ENCODE data around the gene PPP4R3A.
A peak's percentile ranks its signal among the peaks of the same experiment; 100 is the strongest.
"Not testable (repeated sequence)": the region's sequence is repeated elsewhere in the genome, so short reads cannot be mapped to it uniquely, and the experiment has no call there.

Gene PPP4R3A

GRCh38 chr14:91510171-91511042 is at the start of gene PPP4R3A:
Gene PPP4R3A (minus strand): TSS chr14:91510310. CDS start chr14:91509647, 663 bp downstream.
- peak; percentile 84 for DNase-seq (ENCODE audit: low read depth)

GRCh38 chr14:91555531-91555930 is 45.4 kb upstream of the PPP4R3A start:
- DNase-seq (ENCODE audit: low read depth) = no peak

DNA sequence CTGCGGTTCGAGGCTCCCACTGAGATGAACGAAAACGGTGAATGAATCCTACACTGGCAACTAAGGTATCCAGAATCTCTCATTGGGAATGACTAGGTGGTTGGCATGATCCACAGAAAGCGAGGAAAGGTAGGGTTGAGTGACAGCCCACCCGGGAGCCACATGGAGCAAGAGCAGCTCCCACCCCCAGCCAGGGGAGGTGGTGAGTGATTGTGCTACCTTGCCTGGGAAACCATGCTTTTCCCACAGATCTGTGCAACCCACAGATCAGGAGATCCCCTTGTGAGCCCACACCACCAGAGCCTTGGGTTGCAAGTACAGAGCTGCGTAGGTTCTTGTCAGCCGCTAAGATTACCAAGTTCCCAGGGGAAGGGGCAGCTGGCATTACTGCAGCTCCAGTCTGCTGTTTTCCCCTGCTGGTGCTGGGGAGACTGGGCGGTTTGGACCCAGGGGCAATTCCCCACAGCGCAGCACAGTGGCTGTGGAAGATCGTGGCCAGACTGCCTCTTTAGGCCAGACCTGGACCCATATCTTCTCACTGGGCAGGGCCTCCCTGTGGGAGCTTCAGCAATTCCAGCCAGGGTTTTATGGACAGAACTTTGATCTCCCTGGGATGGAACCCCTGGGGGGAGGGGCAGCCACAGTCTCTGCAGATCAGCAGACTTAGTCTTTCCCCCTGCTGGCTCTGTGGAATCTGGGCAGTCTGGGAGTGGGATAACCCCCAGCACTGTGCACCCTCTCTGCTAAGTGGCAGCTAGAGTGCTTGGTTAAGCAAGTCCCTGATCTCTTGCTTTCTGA is 44.6 kb upstream of the PPP4R3A start:
- no peak for DNase-seq (ENCODE audit: low read depth)

DNA sequence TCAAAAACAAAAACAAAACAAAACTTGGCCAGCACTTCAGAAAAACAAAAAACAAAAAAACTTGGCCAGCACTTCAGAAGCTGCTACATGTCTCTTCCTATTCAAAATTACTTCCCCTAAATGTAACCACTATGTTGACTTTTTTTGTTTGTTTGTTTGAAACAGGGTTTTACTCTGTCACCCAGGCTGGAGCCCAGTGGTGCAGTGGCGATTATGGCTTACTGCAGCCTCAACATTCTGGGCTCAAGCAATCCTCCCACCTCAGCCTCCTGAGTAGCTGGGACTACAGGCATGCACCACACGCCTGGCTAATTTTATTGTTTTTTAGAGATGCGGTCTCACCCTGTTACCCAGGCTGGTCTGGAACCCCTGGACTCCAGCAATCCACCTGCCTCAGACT is 38.0 kb upstream of the PPP4R3A start:
- DNase-seq (ENCODE audit: low read depth) = no peak

GRCh38 chr14:91545946-91546716 is 36.0 kb upstream of the PPP4R3A start:
- no peak for DNase-seq (ENCODE audit: low read depth)

DNA sequence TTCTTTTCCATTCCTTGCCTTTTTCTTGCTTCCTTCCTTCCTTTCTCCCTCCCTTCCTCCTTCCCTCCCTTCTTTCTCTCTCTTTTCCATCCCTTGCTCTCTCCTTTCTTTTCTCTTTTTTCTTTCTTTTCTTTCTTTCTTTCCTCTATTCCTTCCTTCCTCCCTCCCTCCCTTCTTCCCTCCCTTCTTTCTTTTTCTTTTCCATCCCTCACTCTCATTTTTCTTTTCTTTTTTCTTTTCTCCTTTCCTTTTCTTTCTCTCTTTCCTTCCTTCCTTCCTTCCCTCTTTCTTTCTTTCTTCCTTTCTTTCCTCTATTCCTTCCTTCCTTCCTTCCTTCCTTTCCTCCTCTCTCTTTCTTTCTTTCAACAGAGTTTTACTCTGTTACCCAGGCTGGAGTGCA is 35.1 kb upstream of the PPP4R3A start:
- no peak for DNase-seq (ENCODE audit: low read depth)

DNA sequence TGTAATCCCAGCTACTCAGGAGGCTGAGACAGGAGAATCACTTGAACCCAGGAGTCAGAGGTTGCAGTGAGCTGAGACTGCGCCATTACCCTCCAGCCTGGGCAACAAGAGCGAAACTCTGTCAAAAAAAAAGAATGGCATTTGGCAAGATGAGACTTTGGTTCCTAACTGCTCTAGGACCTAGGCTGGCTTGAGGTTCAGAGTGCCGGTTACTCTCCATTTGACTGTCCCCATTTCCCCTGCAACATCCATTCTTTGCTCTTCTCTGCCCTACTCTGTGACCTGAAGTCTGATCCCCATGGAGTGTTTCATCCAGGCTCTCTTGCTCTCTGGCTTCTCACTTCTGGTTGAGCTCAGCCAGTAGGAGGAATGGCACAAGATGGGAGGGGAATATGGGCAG is 26.2 kb upstream of the PPP4R3A start:
- DNase-seq (ENCODE audit: low read depth) = no peak

DNA sequence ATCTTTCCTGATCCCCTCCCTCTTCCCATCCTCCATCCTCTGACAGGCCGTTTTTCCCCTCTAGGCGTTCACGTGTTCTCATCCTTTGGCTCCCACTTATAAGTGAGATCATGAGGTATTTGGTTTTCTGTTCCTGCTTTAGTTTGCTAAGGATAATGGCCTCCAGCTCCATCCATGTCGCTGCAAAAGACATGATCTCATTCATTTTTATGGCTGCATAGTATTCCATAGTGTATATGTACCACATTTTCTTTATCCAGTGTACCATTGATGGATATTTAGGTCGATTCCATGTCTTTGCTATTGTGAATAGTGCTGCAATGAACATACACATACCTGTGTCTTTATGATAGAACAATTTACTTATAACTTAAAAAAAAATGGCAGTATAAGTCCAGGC is 23.9 kb upstream of the PPP4R3A start:
- DNase-seq (ENCODE audit: low read depth) = not testable (repeated sequence)

- DNase-seq (ENCODE audit: low read depth) = no peak
Observed at GRCh38 chr14:91533623-91534022, 23.5 kb upstream of the PPP4R3A start.

- no peak for DNase-seq (ENCODE audit: low read depth)
Observed at GRCh38 chr14:91523972-91524371, 13.9 kb upstream of the PPP4R3A start.

GRCh38 chr14:91521061-91521640 is 11.0 kb upstream of the PPP4R3A start:
- no peak for DNase-seq (ENCODE audit: low read depth)

GRCh38 chr14:91520138-91520537 is 10.0 kb upstream of the PPP4R3A start:
- DNase-seq (ENCODE audit: low read depth) = no peak

DNA sequence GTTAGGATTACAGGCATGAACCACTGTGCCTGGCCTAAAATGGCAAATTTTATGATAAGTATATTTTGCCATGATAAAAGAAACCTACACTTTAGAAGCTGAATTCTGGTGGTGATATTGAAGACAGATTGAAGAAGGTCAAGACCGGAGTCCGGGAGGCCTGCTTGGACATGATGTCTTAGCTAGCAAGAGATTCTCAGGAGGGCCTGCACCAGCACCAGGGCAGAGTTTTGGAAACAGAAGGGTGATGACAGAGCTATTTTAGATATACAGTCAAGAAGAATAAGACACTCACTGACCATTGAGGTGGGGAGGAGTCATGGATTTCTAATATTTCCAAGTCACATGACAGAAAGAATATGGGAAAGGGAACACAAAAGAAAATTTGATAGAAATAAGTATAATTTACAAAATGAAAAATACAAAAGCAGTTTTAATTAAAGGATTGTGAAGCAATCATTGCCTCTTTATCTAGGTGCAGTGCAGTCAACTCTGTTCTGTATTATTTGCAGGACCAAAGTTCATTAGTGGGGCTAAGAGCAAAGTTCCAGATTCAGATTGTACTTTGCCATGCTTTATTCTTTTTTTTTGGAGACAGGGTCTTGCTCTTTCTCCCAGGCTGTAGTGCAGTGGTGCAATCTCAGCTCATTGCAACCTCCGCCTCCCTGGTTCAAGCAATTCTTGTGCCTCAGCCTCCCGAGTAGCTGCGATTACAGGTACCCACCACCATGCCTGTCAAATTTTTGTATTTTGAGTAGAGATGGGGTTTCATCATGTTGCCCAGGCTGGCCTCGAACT is 9.3 kb upstream of the PPP4R3A start:
- no peak for DNase-seq (ENCODE audit: low read depth)

DNA sequence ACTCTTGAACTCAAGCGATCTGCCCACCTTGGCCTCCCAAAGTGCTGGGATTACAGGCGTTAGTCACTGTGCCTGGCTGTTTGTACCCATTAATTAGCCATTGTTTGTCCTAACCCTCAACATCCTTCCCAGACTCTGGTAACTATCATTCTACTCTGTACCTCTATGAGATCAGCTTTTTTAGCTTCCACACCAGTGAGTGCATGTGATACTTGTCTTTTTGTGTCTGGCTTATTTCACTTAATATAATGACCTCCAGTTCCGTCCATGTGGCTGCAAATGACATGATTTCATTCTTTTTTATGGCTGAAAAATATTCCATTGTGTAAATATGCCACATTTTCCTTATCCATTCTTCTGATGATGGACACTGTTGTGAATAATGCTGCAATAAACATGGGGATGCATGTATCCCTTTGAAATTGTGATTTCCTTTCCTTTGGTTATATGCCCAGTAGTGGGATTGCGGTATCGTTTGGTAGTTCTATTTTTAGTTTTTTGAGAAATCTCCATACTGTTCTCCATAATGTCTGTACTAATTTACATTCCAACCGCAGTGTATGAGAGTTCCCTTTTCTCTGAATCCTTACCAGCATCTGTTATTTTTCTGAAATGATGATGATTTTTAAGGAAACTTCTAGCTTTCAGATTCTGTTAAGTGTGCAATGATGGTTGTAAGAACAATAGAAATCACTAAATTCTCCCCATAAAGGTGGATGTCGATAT is 6.7 kb upstream of the PPP4R3A start:
- no peak for DNase-seq (ENCODE audit: low read depth)

- DNase-seq (ENCODE audit: low read depth) = no peak
Observed at GRCh38 chr14:91515979-91516378, 5.9 kb upstream of the PPP4R3A start.

DNA sequence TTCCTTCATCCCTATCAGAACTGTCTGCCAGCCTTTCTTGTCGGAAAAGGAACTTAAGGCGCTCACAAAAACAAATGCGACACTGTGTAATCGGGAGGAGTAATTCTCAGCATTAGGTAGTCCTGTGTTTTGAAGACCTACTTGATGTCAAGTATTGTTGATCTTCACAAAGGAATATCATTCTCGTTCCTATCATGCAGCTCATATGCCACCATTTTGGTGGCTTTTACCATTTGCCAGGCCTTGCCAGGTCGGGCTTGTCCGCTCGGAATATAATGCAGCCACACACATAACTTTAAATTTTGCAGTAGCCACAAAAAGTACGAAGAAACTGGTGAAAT is 903 bp upstream of the PPP4R3A start:
- DNase-seq (ENCODE audit: low read depth) = no peak

GRCh38 chr14:91509878-91510170 is 286 bp downstream of the PPP4R3A start:
- DNase-seq (ENCODE audit: low read depth) = no peak

- DNase-seq (ENCODE audit: low read depth) = no peak
Observed at GRCh38 chr14:91509083-91509877, 830 bp downstream of the PPP4R3A start.

GRCh38 chr14:91508105-91508504 is 2.0 kb downstream of the PPP4R3A start:
- DNase-seq (ENCODE audit: low read depth) = no peak

- no peak for DNase-seq (ENCODE audit: low read depth)
Observed at GRCh38 chr14:91506226-91506625, 3.9 kb downstream of the PPP4R3A start.
